Right lobe of liver (tissue), 6 donors: ENCODE data around the gene TRAPPC2L. TPM values are rescaled to one million over a fixed set of nuclear protein-coding genes. Genes with fewer than 3 reads are reported as not detected.

Experiments
- ATAC-seq, 4 donors: fragments of 200-7000 bp; cut with Tn5 transposase; one replicate each; pipeline ENCODE4 v1.9.1; 2020; ENCODE audit warnings: mild to moderate bottlenecking in 4 of 4, moderate library complexity in 4 of 4
- DNase-seq, 3 donors: peaks; one replicate each; pipeline ENCODE4 v3.0.0-alpha.2; 2020
- H3K27ac ChIP-seq, 3 donors: fragments of 200-600 bp; one replicate each; pipeline ENCODE4 v1.8.0; 2022
- H3K27me3 ChIP-seq, 2 donors: fragments of 200-600 bp; one replicate each; pipeline ENCODE4 v1.8.0; 2022
- H3K36me3 ChIP-seq, 4 donors: fragments of 200-600 bp; sonication (generic) in 1 of 4; one replicate each; pipeline versions ENCODE4 v1.5.1 to v1.8.0; 2017 to 2022; ENCODE audit warnings: control low read depth in 1 of 4
- H3K4me1 ChIP-seq, 4 donors: fragments of 200-600 bp; sonication (generic) in 1 of 4; one replicate each; pipeline versions ENCODE4 v1.5.1 to v1.8.0; 2017 to 2022; ENCODE audit warnings: control low read depth in 1 of 4
- H3K4me3 ChIP-seq, 3 donors: fragments of 200-600 bp; one replicate each; pipeline ENCODE4 v1.8.0; 2022
- H3K9me3 ChIP-seq, 4 donors: fragments of 200-600 bp; sonication (generic) in 1 of 4; one replicate each; pipeline versions ENCODE4 v1.5.1 to v1.8.0; 2017 to 2022; ENCODE audit warnings: control low read depth in 1 of 4
- CTCF ChIP-seq, 4 donors: fragments of 200-600 bp in 3 of 4; fragments of 450-650 bp in 1 of 4; IDR thresholded peaks; one replicate each; pipeline versions ENCODE4 v1.5.1 to v1.8.0; 2016 to 2022; ENCODE audit warnings: antibody characterized with exemption in 4 of 4, mild to moderate bottlenecking in 2 of 4
- POLR2A ChIP-seq: fragments of 450-650 bp; IDR thresholded peaks from one replicate; pipeline ENCODE4 v1.6.1; 2017; ENCODE audit warnings: antibody characterized with exemption, mild to moderate bottlenecking
- WGBS: methylation state at CpG from one replicate; pipeline ENCODE4 v1.1.6; 2018; ENCODE audit warnings: low coverage, low lambda C conversion rate; ENCODE audit not compliant: insufficient coverage; ENCODE audit errors: missing lambda C conversion rate; 5-methylcytosine and 5-hydroxymethylcytosine counted together
- intact Hi-C, 2 donors: fragments of 100-400 bp; cut with DNase I; formaldehyde crosslinking; loops; one replicate each; pipeline versions ENCODE4 v1.11.2 to v1.14.1; 2022
- total RNA-seq, 6 experiments: library from RNA; depleted of rRNA in 2 of 6; stranded (reverse); fragments of >200 nt in 2 of 6; fragmentation: NEBNext Ultra II Directional in 3 of 6; extraction: Animal tissue kit (Norgen Biotek cat#: 25700) in 3 of 6; gene quantifications; one replicate each; pipeline versions ENCODE4 v1.1.0 to v1.2.4, GENCODE V29; 2016 to 2023
- donor health status: DM: no; HTN: yes; CAD: no.
- donor health status: DM: no; HTN: no; CAD: no.
- donor health status: DM: no; HTN: no; CAD: no.
- donor health status: DM: no; HTN: yes; CAD: no.
- donor health status: DM: no; HTN: yes; CAD: no.

TRAPPC2L gene
- total RNA-seq, 6 experiments from 2014 or later = 15.1 to 25.5 (median 20.1) TPM

- no peak for TF ChIP-seq POLR2A
- no peak for TF ChIP-seq CTCF (IDR thresholded peaks at IDR 0.05)
- no peak overlapping the region for H3K27ac ChIP-seq
- H3K4me1 ChIP-seq = peaks cover 0 to 19% (median 0%) of the 10 kb centered on the region in 4 donors
- H3K9me3 ChIP-seq = no peaks in the 10 kb centered on the region
- no peaks in the 10 kb centered on the region for H3K36me3 ChIP-seq
- ATAC-seq (no peak), DNase-seq (no peak)
- WGBS = 100% methylated on average over 1 of the region's 28 CpGs
- intact Hi-C loops = no loop called here
- no peak overlapping the region for H3K4me3 ChIP-seq
- H3K27me3 ChIP-seq = no peaks in the 10 kb centered on the region
These were observed 28.9 kb downstream of the TRAPPC2L start for GRCh38 chr16:88885693-88886280.

GRCh38 chr16:88886420-88886844 is 29.5 kb downstream of the TRAPPC2L start:
- 100% methylated on average over 2 of the region's 15 CpGs for WGBS
- TF ChIP-seq CTCF (IDR thresholded peaks at IDR 0.05) (no peak), POLR2A (no peak)
- Histone ChIP-seq H3K4me1 (peaks cover 0 to 14% (median 0%) of the 10 kb centered on the region in 4 donors), H3K4me3 (no peak overlapping the region), H3K27ac (no peak overlapping the region), H3K36me3 (no peaks in the 10 kb centered on the region), H3K27me3 (no peaks in the 10 kb centered on the region), H3K9me3 (no peaks in the 10 kb centered on the region)
- intact Hi-C loops = no loop called here
- ATAC-seq (no peak), DNase-seq (no peak)

- Histone ChIP-seq H3K9me3 (no peaks in the 10 kb centered on the region), H3K27me3 (no peaks in the 10 kb centered on the region), H3K4me1 (peaks cover 0 to 10% (median 0%) of the 10 kb centered on the region in 4 donors), H3K27ac (no peak overlapping the region), H3K4me3 (no peak overlapping the region), H3K36me3 (no peaks in the 10 kb centered on the region)
- WGBS = 81% methylated on average over 10 of the region's 39 CpGs
- DNase-seq (no peak), ATAC-seq (no peak)
- intact Hi-C loops = no loop called here
- no peak for TF ChIP-seq POLR2A
- TF ChIP-seq CTCF (IDR thresholded peaks at IDR 0.05) = no peak
These were observed 30.1 kb downstream of the TRAPPC2L start for GRCh38 chr16:88886845-88887521.

GRCh38 chr16:88888057-88888456 is 31.1 kb downstream of the TRAPPC2L start:
- Histone ChIP-seq H3K9me3 (no peaks in the 10 kb centered on the region), H3K36me3 (no peaks in the 10 kb centered on the region), H3K27me3 (no peaks in the 10 kb centered on the region), H3K4me1 (peaks cover 0 to 7% (median 0%) of the 10 kb centered on the region in 4 donors), H3K4me3 (no peak overlapping the region), H3K27ac (no peak overlapping the region)
- 80% methylated on average over 4 of the region's 14 CpGs for WGBS
- intact Hi-C loops = no loop called here
- no peak for TF ChIP-seq CTCF (IDR thresholded peaks at IDR 0.05)
- TF ChIP-seq POLR2A = no peak
- ATAC-seq (no peak), DNase-seq (no peak)
